Duodenal mucosa (tissue), 2 donors: ENCODE measurements around the gene RPP21.
"Not testable (repeated sequence)": the region's sequence is repeated elsewhere in the genome, so short reads cannot be mapped to it uniquely, and the experiment has no call there.

ENCODE experiments used
- H3K27ac ChIP-seq: one replicate; pipeline ENCODE4 v1.7.0; 2013; ENCODE audit warnings: low read depth, low read length
- H3K27me3 ChIP-seq, 2 donors: one replicate each; pipeline ENCODE4 v1.7.0; 2013; ENCODE audit warnings: low read length in 2 of 2, control low read depth in 1 of 2; ENCODE audit not compliant: insufficient read depth in 2 of 2, control insufficient read depth in 1 of 2
- H3K36me3 ChIP-seq, 2 donors: one replicate each; pipeline ENCODE4 v1.7.0; 2013; ENCODE audit warnings: low read length in 2 of 2, control low read depth in 1 of 2; ENCODE audit not compliant: insufficient read depth in 2 of 2, control insufficient read depth in 1 of 2
- H3K4me1 ChIP-seq, 2 donors: one replicate each; pipeline ENCODE4 v1.7.0; 2013; ENCODE audit warnings: low read length in 2 of 2, control low read depth in 1 of 2; ENCODE audit not compliant: insufficient read depth in 2 of 2, control insufficient read depth in 1 of 2
- H3K4me3 ChIP-seq, 2 donors: one replicate each; pipeline ENCODE4 v1.7.0; 2013; ENCODE audit warnings: low read length in 2 of 2, low read depth in 1 of 2
- H3K9ac ChIP-seq, 2 donors: one replicate each; pipeline ENCODE4 v1.7.0; 2013; ENCODE audit warnings: low read length in 2 of 2, low read depth in 1 of 2
- H3K9me3 ChIP-seq, 2 donors: one replicate each; pipeline ENCODE4 v1.7.0; 2013; ENCODE audit warnings: low read length in 2 of 2, control low read depth in 1 of 2; ENCODE audit not compliant: control insufficient read depth in 1 of 2

The RPP21 gene

GRCh38 chr6:30364591-30364990 lies 19.6 kb downstream of the RPP21 start:
- no peaks in the 10 kb centered on the region for H3K4me1 ChIP-seq
- peaks cover 0 to 3% of the 10 kb centered on the region in 2 donors for H3K9me3 ChIP-seq
- no peak overlapping the region for H3K9ac ChIP-seq
- H3K27me3 ChIP-seq: peaks cover 26 to 30% of the 10 kb centered on the region in 2 donors
- H3K4me3 ChIP-seq: no peak overlapping the region
- H3K27ac ChIP-seq: no peak overlapping the region
- no peaks in the 10 kb centered on the region for H3K36me3 ChIP-seq

GRCh38 chr6:30369280-30369679 lies 24.3 kb downstream of the RPP21 start:
- not testable (repeated sequence) for H3K4me3 ChIP-seq, H3K4me1 ChIP-seq, H3K9me3 ChIP-seq, H3K27ac ChIP-seq, H3K36me3 ChIP-seq, H3K9ac ChIP-seq
- H3K27me3 ChIP-seq: peaks cover 11 to 12% of the 10 kb centered on the region in 2 donors

GRCh38 chr6:30378290-30378937 lies 33.5 kb downstream of the RPP21 start:
- Histone ChIP-seq H3K9me3 (no peaks in the 10 kb centered on the region), H3K27ac (no peak overlapping the region), H3K4me3 (no peak overlapping the region), H3K4me1 (no peaks in the 10 kb centered on the region), H3K9ac (no peak overlapping the region), H3K36me3 (no peaks in the 10 kb centered on the region), H3K27me3 (peaks cover 0 to 5% of the 10 kb centered on the region in 2 donors)

- Histone ChIP-seq H3K9me3 (no peaks in the 10 kb centered on the region), H3K27me3 (peaks cover 0 to under 1% of the 10 kb centered on the region in 2 donors), H3K36me3 (no peaks in the 10 kb centered on the region)
Observed at GRCh38 chr6:30380464-30380863, 35.5 kb downstream of the RPP21 start.

GRCh38 chr6:30386166-30386565 lies 41.2 kb downstream of the RPP21 start:
- Histone ChIP-seq H3K9me3 (no peaks in the 10 kb centered on the region), H3K27ac (no peak overlapping the region), H3K4me1 (no peaks in the 10 kb centered on the region), H3K27me3 (peaks cover 10% of the 10 kb centered on the region in 2 donors), H3K9ac (no peak overlapping the region), H3K36me3 (no peaks in the 10 kb centered on the region), H3K4me3 (no peak overlapping the region)

More at GRCh38 chr6:30380464-30380863, 35.5 kb downstream of the RPP21 start:
- no peak overlapping the region for H3K9ac ChIP-seq
- H3K4me1 ChIP-seq: no peaks in the 10 kb centered on the region
- H3K27ac ChIP-seq: no peak overlapping the region
- no peak overlapping the region for H3K4me3 ChIP-seq

GRCh38 chr6:30391240-30391639 lies 46.3 kb downstream of the RPP21 start:
- Histone ChIP-seq H3K36me3 (no peaks in the 10 kb centered on the region), H3K4me3 (no peak overlapping the region), H3K27ac (no peak overlapping the region), H3K9me3 (no peaks in the 10 kb centered on the region), H3K9ac (no peak overlapping the region), H3K4me1 (no peaks in the 10 kb centered on the region), H3K27me3 (peaks cover 10 to 29% of the 10 kb centered on the region in 2 donors)

GRCh38 chr6:30394139-30394538 lies 49.2 kb downstream of the RPP21 start:
- no peak overlapping the region for H3K4me3 ChIP-seq
- H3K9ac ChIP-seq: no peak overlapping the region
- no peak overlapping the region for H3K27ac ChIP-seq
- no peaks in the 10 kb centered on the region for H3K36me3 ChIP-seq
- no peaks in the 10 kb centered on the region for H3K9me3 ChIP-seq
- no peaks in the 10 kb centered on the region for H3K4me1 ChIP-seq
- peaks cover 9 to 30% of the 10 kb centered on the region in 2 donors for H3K27me3 ChIP-seq
